ENCODE measurements around the gene CACNA1G. TPM values are rescaled to one million over a fixed set of nuclear protein-coding genes. Genes with fewer than 3 reads are reported as not detected.
A peak's percentile ranks its signal among the peaks of the same experiment; 100 is the strongest.

CACNA1G gene
- total and polyA plus RNA-seq, 4 donors, result under 0.01 to 0.14 (median 0.01) TPM; not detected in 1

DNA sequence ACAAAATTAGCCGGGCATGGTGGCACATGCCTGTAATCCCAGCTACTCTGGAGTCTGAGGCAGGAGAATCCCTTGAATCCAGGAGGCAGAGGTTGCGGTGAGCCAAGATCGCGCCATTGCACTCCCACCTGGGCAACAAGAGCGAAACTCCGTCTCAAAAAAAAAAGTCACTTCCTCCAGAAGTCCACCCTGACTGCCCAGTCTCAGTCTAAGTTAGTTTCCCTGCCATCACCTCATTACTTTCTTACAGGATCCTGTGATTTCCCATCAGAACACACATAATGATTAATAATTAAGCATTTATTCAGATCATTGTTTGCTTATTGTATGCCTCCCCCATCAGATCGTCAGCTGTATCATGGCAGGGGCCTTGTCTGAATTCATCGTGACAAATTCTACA is 105.8 kb downstream of the CACNA1G start:
- peaks cover 0 to 8% (median 2%) of the 10 kb centered on the region in 4 donors for H3K36me3 ChIP-seq (ENCODE audit: control insufficient read depth in 4 of 4, insufficient read depth in 3 of 4, low read depth in 1 of 4, low read length in 3 of 4)

DNA sequence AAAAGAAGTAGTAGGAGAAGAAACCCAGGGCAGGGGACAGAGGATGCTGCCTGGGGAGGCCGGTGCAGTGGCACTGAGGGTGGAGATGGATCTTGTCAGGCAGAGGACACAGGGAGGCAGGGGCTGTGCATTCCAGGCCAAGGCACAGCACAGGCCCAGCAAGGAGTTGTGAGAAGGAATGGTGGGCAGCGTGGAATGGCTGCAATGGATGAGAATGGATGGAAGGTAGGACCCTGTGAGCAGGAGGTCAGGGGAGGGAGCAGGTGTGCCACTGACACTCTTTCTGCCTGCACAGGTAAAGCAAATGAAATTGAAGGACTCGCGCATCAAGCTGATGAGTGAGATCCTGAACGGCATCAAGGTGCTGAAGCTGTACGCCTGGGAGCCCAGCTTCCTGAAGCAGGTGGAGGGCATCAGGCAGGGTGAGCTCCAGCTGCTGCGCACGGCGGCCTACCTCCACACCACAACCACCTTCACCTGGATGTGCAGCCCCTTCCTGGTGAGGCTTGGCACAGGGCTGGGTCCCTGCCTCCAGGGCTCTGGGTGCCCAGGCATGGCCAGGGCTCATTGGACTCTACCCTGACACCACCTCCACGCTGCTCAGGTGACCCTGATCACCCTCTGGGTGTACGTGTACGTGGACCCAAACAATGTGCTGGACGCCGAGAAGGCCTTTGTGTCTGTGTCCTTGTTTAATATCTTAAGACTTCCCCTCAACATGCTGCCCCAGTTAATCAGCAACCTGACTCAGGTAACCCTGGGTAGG is 106.9 kb downstream of the CACNA1G start:
- peaks cover 0 to 15% (median 3%) of the 10 kb centered on the region in 4 donors for H3K36me3 ChIP-seq (ENCODE audit: control insufficient read depth in 4 of 4, insufficient read depth in 3 of 4, low read depth in 1 of 4, low read length in 3 of 4)
- H3K27ac ChIP-seq (ENCODE audit: low read depth in 1 of 2, low read length in 2 of 2), result peak overlapping the region; percentile 28 to 59
- no peak overlapping the region for H3K4me3 ChIP-seq (ENCODE audit: low read depth in 1 of 3, low read length in 3 of 3)
- 81% methylated on average over 14 of the region's 14 CpGs for WGBS
- TF ChIP-seq HNF4A (conservative IDR thresholded peaks at IDR 0.05), result peak in 1 of 2 donors; percentile 69
- TF ChIP-seq, protein P1, sequence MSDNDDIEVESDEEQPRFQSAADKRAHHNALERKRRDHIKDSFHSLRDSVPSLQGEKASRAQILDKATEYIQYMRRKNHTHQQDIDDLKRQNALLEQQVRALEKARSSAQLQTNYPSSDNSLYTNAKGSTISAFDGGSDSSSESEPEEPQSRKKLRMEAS (IDR thresholded peaks at IDR 0.05), result peak; percentile 19
- TF ChIP-seq SP1 (IDR thresholded peaks at IDR 0.05), result no peak
- no peak for TF ChIP-seq FOXA1 (IDR thresholded peaks at IDR 0.05)
- TF ChIP-seq RXRA (IDR thresholded peaks at IDR 0.05), result peak in 1 of 2 donors; percentile 62
- peaks cover 14 to 40% (median 29%) of the 10 kb centered on the region in 4 donors for H3K4me1 ChIP-seq (ENCODE audit: control insufficient read depth in 4 of 4, insufficient read depth in 4 of 4, low read length in 3 of 4)
- DNase-seq (ENCODE audit: low spot score), result no peak
- H3K9me3 ChIP-seq (ENCODE audit: control insufficient read depth in 4 of 4, low read length in 3 of 4), result no peaks in the 10 kb centered on the region
- no peak overlapping the region for H3K9ac ChIP-seq (ENCODE audit: low read depth in 1 of 2, low read length in 2 of 2)
- H3K27me3 ChIP-seq (ENCODE audit: control insufficient read depth in 4 of 4, insufficient read depth in 4 of 4, low read length in 3 of 4), result no peaks in the 10 kb centered on the region

More for the DNA sequence above, 105.8 kb downstream of the CACNA1G start:
- Histone ChIP-seq H3K27ac (ENCODE audit: low read depth in 1 of 2, low read length in 2 of 2) (no peak overlapping the region), H3K27me3 (ENCODE audit: control insufficient read depth in 4 of 4, insufficient read depth in 4 of 4, low read length in 3 of 4) (no peaks in the 10 kb centered on the region), H3K4me1 (ENCODE audit: control insufficient read depth in 4 of 4, insufficient read depth in 4 of 4, low read length in 3 of 4) (peaks cover 20 to 46% (median 35%) of the 10 kb centered on the region in 4 donors), H3K9me3 (ENCODE audit: control insufficient read depth in 4 of 4, low read length in 3 of 4) (no peaks in the 10 kb centered on the region), H3K4me3 (ENCODE audit: low read depth in 1 of 3, low read length in 3 of 3) (no peak overlapping the region), H3K9ac (ENCODE audit: low read depth in 1 of 2, low read length in 2 of 2) (no peak overlapping the region)
- TF ChIP-seq HNF4G (IDR thresholded peaks at IDR 0.05) (no peak), FOXA1 (IDR thresholded peaks at IDR 0.05) (no peak), JUND (IDR thresholded peaks at IDR 0.05) (no peak), GABPA (IDR thresholded peaks at IDR 0.05 in 1 of 2, conservative IDR thresholded peaks at IDR 0.05 in 1 of 2) (no peak), EGR1 (IDR thresholded peaks at IDR 0.05; ENCODE audit: low read depth in 2 of 2) (no peak), FOXA2 (IDR thresholded peaks at IDR 0.05) (no peak), SP1 (IDR thresholded peaks at IDR 0.05) (no peak), RAD21 (IDR thresholded peaks at IDR 0.05) (no peak), TAF1 (conservative IDR thresholded peaks at IDR 0.05) (no peak)
- TF ChIP-seq, protein P1 (IDR thresholded peaks at IDR 0.05), result no peak
- TF ChIP-seq, protein P2, sequence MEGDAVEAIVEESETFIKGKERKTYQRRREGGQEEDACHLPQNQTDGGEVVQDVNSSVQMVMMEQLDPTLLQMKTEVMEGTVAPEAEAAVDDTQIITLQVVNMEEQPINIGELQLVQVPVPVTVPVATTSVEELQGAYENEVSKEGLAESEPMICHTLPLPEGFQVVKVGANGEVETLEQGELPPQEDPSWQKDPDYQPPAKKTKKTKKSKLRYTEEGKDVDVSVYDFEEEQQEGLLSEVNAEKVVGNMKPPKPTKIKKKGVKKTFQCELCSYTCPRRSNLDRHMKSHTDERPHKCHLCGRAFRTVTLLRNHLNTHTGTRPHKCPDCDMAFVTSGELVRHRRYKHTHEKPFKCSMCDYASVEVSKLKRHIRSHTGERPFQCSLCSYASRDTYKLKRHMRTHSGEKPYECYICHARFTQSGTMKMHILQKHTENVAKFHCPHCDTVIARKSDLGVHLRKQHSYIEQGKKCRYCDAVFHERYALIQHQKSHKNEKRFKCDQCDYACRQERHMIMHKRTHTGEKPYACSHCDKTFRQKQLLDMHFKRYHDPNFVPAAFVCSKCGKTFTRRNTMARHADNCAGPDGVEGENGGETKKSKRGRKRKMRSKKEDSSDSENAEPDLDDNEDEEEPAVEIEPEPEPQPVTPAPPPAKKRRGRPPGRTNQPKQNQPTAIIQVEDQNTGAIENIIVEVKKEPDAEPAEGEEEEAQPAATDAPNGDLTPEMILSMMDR (IDR thresholded peaks at IDR 0.05; ENCODE audit: low read depth, low read length, missing input control), result no peak
- TF ChIP-seq, protein P3, sequence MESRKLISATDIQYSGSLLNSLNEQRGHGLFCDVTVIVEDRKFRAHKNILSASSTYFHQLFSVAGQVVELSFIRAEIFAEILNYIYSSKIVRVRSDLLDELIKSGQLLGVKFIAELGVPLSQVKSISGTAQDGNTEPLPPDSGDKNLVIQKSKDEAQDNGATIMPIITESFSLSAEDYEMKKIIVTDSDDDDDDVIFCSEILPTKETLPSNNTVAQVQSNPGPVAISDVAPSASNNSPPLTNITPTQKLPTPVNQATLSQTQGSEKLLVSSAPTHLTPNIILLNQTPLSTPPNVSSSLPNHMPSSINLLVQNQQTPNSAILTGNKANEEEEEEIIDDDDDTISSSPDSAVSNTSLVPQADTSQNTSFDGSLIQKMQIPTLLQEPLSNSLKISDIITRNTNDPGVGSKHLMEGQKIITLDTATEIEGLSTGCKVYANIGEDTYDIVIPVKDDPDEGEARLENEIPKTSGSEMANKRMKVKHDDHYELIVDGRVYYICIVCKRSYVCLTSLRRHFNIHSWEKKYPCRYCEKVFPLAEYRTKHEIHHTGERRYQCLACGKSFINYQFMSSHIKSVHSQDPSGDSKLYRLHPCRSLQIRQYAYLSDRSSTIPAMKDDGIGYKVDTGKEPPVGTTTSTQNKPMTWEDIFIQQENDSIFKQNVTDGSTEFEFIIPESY (IDR thresholded peaks at IDR 0.05), result no peak
- TF ChIP-seq, protein P4, sequence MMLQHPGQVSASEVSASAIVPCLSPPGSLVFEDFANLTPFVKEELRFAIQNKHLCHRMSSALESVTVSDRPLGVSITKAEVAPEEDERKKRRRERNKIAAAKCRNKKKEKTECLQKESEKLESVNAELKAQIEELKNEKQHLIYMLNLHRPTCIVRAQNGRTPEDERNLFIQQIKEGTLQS (IDR thresholded peaks at IDR 0.05), result no peak
- no peak for DNase-seq (ENCODE audit: low spot score)
- WGBS, result 96% methylated on average over 8 of the region's 8 CpGs

Measured in liver (tissue), 9 donors.